Fibroblast of lung (primary cell): ENCODE data around the gene SIRT2.

Experiments
- EZH2 ChIP-seq: IDR thresholded peaks from 2 replicates; pipeline ENCODE4 v1.5.1; 2012; ENCODE audit warnings: low read length, control low read depth, mild to moderate bottlenecking; ENCODE audit errors: missing control alignments
- TF ChIP-seq, protein P1 (sequence below), 2 donors: IDR thresholded peaks in 1 of 2; conservative IDR thresholded peaks in 1 of 2; 1 replicate in 1 of 2; 2 replicates in 1 of 2; pipeline ENCODE4 v1.5.1; 2011 to 2012; ENCODE audit warnings: low read length in 2 of 2, control low read depth in 1 of 2, inconsistent platforms in 1 of 2, low read depth in 1 of 2, mild to moderate bottlenecking in 1 of 2

- TF ChIP-seq, protein P1, sequence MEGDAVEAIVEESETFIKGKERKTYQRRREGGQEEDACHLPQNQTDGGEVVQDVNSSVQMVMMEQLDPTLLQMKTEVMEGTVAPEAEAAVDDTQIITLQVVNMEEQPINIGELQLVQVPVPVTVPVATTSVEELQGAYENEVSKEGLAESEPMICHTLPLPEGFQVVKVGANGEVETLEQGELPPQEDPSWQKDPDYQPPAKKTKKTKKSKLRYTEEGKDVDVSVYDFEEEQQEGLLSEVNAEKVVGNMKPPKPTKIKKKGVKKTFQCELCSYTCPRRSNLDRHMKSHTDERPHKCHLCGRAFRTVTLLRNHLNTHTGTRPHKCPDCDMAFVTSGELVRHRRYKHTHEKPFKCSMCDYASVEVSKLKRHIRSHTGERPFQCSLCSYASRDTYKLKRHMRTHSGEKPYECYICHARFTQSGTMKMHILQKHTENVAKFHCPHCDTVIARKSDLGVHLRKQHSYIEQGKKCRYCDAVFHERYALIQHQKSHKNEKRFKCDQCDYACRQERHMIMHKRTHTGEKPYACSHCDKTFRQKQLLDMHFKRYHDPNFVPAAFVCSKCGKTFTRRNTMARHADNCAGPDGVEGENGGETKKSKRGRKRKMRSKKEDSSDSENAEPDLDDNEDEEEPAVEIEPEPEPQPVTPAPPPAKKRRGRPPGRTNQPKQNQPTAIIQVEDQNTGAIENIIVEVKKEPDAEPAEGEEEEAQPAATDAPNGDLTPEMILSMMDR (conservative IDR thresholded peaks at IDR 0.05 in 1 of 2, IDR thresholded peaks at IDR 0.05 in 1 of 2; ENCODE audit: low read depth in 1 of 2, low read length in 2 of 2) = no peak
- no peak for TF ChIP-seq EZH2
These were observed 4.5 kb downstream of the SIRT2 start for GRCh38 chr19:38894968-38895367.
